ENCODE measurements around the gene RTRAF.

- TF ChIP-seq CTCF (IDR thresholded peaks at IDR 0.05) (no peak), POLR2A (IDR thresholded peaks at IDR 0.05) (no peak), EP300 (IDR thresholded peaks at IDR 0.05) (no peak)
These were observed 37.7 kb upstream of the RTRAF start for GRCh38 chr14:51951656-51952055.

Data from gastroesophageal sphincter (tissue), 3 donors.